Neural progenitor cell (in vitro differentiated cells): ENCODE data around the gene PLXDC2. TPM values are rescaled to one million over a fixed set of nuclear protein-coding genes. Genes with fewer than 3 reads are reported as not detected.

ENCODE experiments used
- DNase-seq: peaks from one replicate; pipeline ENCODE4 v3.0.0-alpha.2; 2016; ENCODE audit warnings: low spot score
- H2AFZ ChIP-seq: fragments of 200-600 bp; sonication (generic); replicated peaks from 2 replicates; pipeline ENCODE4 v1.6.1; 2016; ENCODE audit warnings: antibody characterized with exemption
- H3F3A ChIP-seq: fragments of 200-600 bp; sonication (generic); 2 replicates; pipeline ENCODE4 v1.6.1; 2016; ENCODE audit warnings: antibody characterized with exemption, low read depth
- H3K27ac ChIP-seq: fragments of 200-600 bp; sonication (generic); 2 replicates; pipeline ENCODE4 v1.5.1; 2016; ENCODE audit warnings: mild to moderate bottlenecking
- H3K27me3 ChIP-seq: fragments of 200-600 bp; sonication (generic); 2 replicates; pipeline ENCODE4 v1.6.1; 2016; ENCODE audit warnings: mild to moderate bottlenecking, moderate library complexity
- H3K36me3 ChIP-seq: fragments of 200-600 bp; sonication (generic); 2 replicates; pipeline ENCODE4 v1.5.1; 2016
- H3K4me1 ChIP-seq: fragments of 200-600 bp; sonication (generic); 2 replicates; pipeline ENCODE4 v1.6.1; 2016; ENCODE audit warnings: mixed run types
- H3K4me2 ChIP-seq: fragments of 200-600 bp; sonication (generic); 2 replicates; pipeline ENCODE4 v1.6.1; 2016
- H3K4me3 ChIP-seq: fragments of 200-600 bp; sonication (generic); 2 replicates; pipeline ENCODE4 v1.5.1; 2016
- H3K79me2 ChIP-seq: fragments of 200-600 bp; sonication (generic); 2 replicates; pipeline ENCODE4 v1.6.1; 2016; ENCODE audit warnings: low read depth
- H3K9ac ChIP-seq: fragments of 200-600 bp; sonication (generic); 2 replicates; pipeline ENCODE4 v1.6.1; 2016
- H3K9me3 ChIP-seq: fragments of 200-600 bp; sonication (generic); 2 replicates; pipeline ENCODE4 v1.5.1; 2016; ENCODE audit warnings: low read depth
- H4K20me1 ChIP-seq: fragments of 200-600 bp; sonication (generic); 2 replicates; pipeline ENCODE4 v1.6.1; 2016; ENCODE audit warnings: low read depth
- H3K27ac Mint-ChIP-seq: 3 replicates; pipeline ENCODE4 v1.8.0; 2021; ENCODE audit warnings: mixed read lengths
- H3K27me3 Mint-ChIP-seq: 2 replicates; pipeline ENCODE4 v1.8.0; 2022; ENCODE audit warnings: low read depth, mild to moderate bottlenecking, inconsistent platforms, moderate library complexity, mixed read lengths; ENCODE audit not compliant: insufficient read depth
- H3K36me3 Mint-ChIP-seq: 3 replicates; pipeline ENCODE4 v1.8.0; 2021; ENCODE audit warnings: mixed read lengths
- H3K4me1 Mint-ChIP-seq: 3 replicates; pipeline ENCODE4 v1.8.0; 2021; ENCODE audit warnings: mixed read lengths
- H3K4me3 Mint-ChIP-seq: 3 replicates; pipeline ENCODE4 v1.8.0; 2021; ENCODE audit warnings: mild to moderate bottlenecking, moderate library complexity, mixed read lengths
- H3K9me3 Mint-ChIP-seq: 3 replicates; pipeline ENCODE4 v1.8.0; 2020; ENCODE audit warnings: mixed read lengths
- CTCF ChIP-seq: fragments of 200-600 bp; sonication (generic); IDR thresholded peaks from 2 replicates; pipeline ENCODE4 v1.5.1; 2017; ENCODE audit warnings: antibody characterized with exemption, mild to moderate bottlenecking
- EZH2 ChIP-seq: fragments of 200-600 bp; sonication (generic); IDR thresholded peaks from 2 replicates; pipeline ENCODE4 v1.6.1; 2017; ENCODE audit warnings: antibody characterized with exemption, mild to moderate bottlenecking, moderate library complexity
- EZH2phosphoT487 ChIP-seq: fragments of 200-600 bp; sonication (generic); IDR thresholded peaks from 2 replicates; pipeline ENCODE4 v1.6.1; 2017; ENCODE audit warnings: antibody characterized with exemption
- total RNA-seq: library from RNA; depleted of rRNA; stranded (reverse); fragments of >200 nt; gene quantifications from 2 replicates; pipeline ENCODE4 v1.2.3, GENCODE V29; 2015; ENCODE audit warnings: low replicate concordance

PLXDC2 gene
- total RNA-seq, 1 donor from 2014 or later, result 44.2 TPM

- peaks cover 20% of the 10 kb centered on the region for H3K4me1 Mint-ChIP-seq
- no peak overlapping the region for H3K27ac Mint-ChIP-seq
Measured at GRCh38 chr10:20170661-20171060, 354.4 kb downstream of the PLXDC2 start.

GRCh38 chr10:20173046-20173445 lies 356.8 kb downstream of the PLXDC2 start:
- H3K4me1 ChIP-seq, result peaks cover 16% of the 10 kb centered on the region
- H3K27ac Mint-ChIP-seq, result no peak overlapping the region
- no peak overlapping the region for H3K9ac ChIP-seq
- TF ChIP-seq CTCF, result no peak
- peaks cover 5% of the 10 kb centered on the region for H3K36me3 Mint-ChIP-seq
- no peaks in the 10 kb centered on the region for H3K9me3 Mint-ChIP-seq
- H3K27ac ChIP-seq, result no peak overlapping the region
- H3K4me2 ChIP-seq, result no peak overlapping the region
- peaks cover 7% of the 10 kb centered on the region for H3K4me1 Mint-ChIP-seq
- H3K79me2 ChIP-seq, result no peaks in the 10 kb centered on the region
- peaks cover 3% of the 10 kb centered on the region for H3K27me3 Mint-ChIP-seq
- H3K9me3 ChIP-seq, result no peaks in the 10 kb centered on the region
- no peak overlapping the region for H2AFZ ChIP-seq
- no peaks in the 10 kb centered on the region for H3F3A ChIP-seq
- no peaks in the 10 kb centered on the region for H4K20me1 ChIP-seq
- no peaks in the 10 kb centered on the region for H3K27me3 ChIP-seq
- H3K4me3 ChIP-seq, result no peak overlapping the region
- no peak for DNase-seq
- no peaks in the 10 kb centered on the region for H3K36me3 ChIP-seq
- no peak overlapping the region for H3K4me3 Mint-ChIP-seq

More at GRCh38 chr10:20170661-20171060, 354.4 kb downstream of the PLXDC2 start:
- Mint-ChIP-seq H3K36me3 (peaks cover 5% of the 10 kb centered on the region), H3K4me3 (no peak overlapping the region), H3K27me3 (peaks cover 3% of the 10 kb centered on the region), H3K9me3 (no peaks in the 10 kb centered on the region)
- Histone ChIP-seq H3K9me3 (no peaks in the 10 kb centered on the region), H3K27me3 (no peaks in the 10 kb centered on the region), H3K79me2 (no peaks in the 10 kb centered on the region), H3K4me1 (peaks cover 38% of the 10 kb centered on the region), H3K36me3 (no peaks in the 10 kb centered on the region), H3K4me3 (no peak overlapping the region), H3K4me2 (no peak overlapping the region), H2AFZ (no peak overlapping the region), H3F3A (no peaks in the 10 kb centered on the region), H3K9ac (no peak overlapping the region), H4K20me1 (no peaks in the 10 kb centered on the region), H3K27ac (no peak overlapping the region)
- no peak for DNase-seq
- TF ChIP-seq CTCF (no peak), EZH2 (no peak), EZH2phosphoT487 (no peak)

- Mint-ChIP-seq H3K4me1 (no peaks in the 10 kb centered on the region), H3K27ac (no peak overlapping the region), H3K27me3 (peaks cover 3% of the 10 kb centered on the region), H3K9me3 (no peaks in the 10 kb centered on the region), H3K36me3 (peaks cover 5% of the 10 kb centered on the region), H3K4me3 (no peak overlapping the region)
- DNase-seq, result no peak
- Histone ChIP-seq H3K79me2 (no peaks in the 10 kb centered on the region), H3K4me1 (peaks cover 6% of the 10 kb centered on the region), H2AFZ (no peak overlapping the region), H4K20me1 (no peaks in the 10 kb centered on the region), H3K9ac (no peak overlapping the region), H3K4me2 (no peak overlapping the region), H3K27me3 (no peaks in the 10 kb centered on the region), H3K4me3 (no peak overlapping the region), H3K9me3 (no peaks in the 10 kb centered on the region), H3K36me3 (no peaks in the 10 kb centered on the region), H3F3A (no peaks in the 10 kb centered on the region), H3K27ac (no peak overlapping the region)
- TF ChIP-seq CTCF, result no peak
- no peak for TF ChIP-seq EZH2
- TF ChIP-seq EZH2phosphoT487, result no peak
Measured at GRCh38 chr10:20175719-20176118, 359.5 kb downstream of the PLXDC2 start.

GRCh38 chr10:20180766-20181165 lies 364.5 kb downstream of the PLXDC2 start:
- Histone ChIP-seq H3K36me3 (no peaks in the 10 kb centered on the region), H3K4me3 (no peak overlapping the region), H3K4me1 (peaks cover 19% of the 10 kb centered on the region), H3K4me2 (no peak overlapping the region), H2AFZ (no peak overlapping the region), H4K20me1 (no peaks in the 10 kb centered on the region), H3F3A (peaks cover 6% of the 10 kb centered on the region), H3K9me3 (no peaks in the 10 kb centered on the region), H3K9ac (no peak overlapping the region), H3K27ac (no peak overlapping the region), H3K27me3 (no peaks in the 10 kb centered on the region), H3K79me2 (no peaks in the 10 kb centered on the region)
- Mint-ChIP-seq H3K36me3 (peaks cover 2% of the 10 kb centered on the region), H3K4me3 (no peak overlapping the region), H3K4me1 (peaks cover 4% of the 10 kb centered on the region), H3K9me3 (no peaks in the 10 kb centered on the region), H3K27me3 (no peaks in the 10 kb centered on the region), H3K27ac (no peak overlapping the region)
- no peak for TF ChIP-seq EZH2phosphoT487
- TF ChIP-seq CTCF, result no peak
- no peak for TF ChIP-seq EZH2
- no peak for DNase-seq
